ENCODE data around the gene TRMT61A.

Gene TRMT61A

GRCh38 chr14:103529383-103530365, 678 bp downstream of the TRMT61A start:
- DNase-seq (ENCODE audit: low read depth) = no peak
- peak overlapping the region; percentile 82 for H3K4me3 ChIP-seq (ENCODE audit: low read depth, low read length)
- TF ChIP-seq CTCF (IDR thresholded peaks at IDR 0.05; ENCODE audit: low read depth, low read length, missing control alignments) = no peak

GRCh38 chr14:103530390-103530789, 1.4 kb downstream of the TRMT61A start:
- peak overlapping the region; percentile 82; the same call in 1 of the 2 replicates for H3K4me3 ChIP-seq (ENCODE audit: low read depth, low read length)
- DNase-seq (ENCODE audit: low read depth) = no peak
- TF ChIP-seq CTCF (IDR thresholded peaks at IDR 0.05; ENCODE audit: low read depth, low read length, missing control alignments) = no peak

GRCh38 chr14:103530831-103531230, 1.8 kb downstream of the TRMT61A start:
- no peak for DNase-seq (ENCODE audit: low read depth)
- no peak overlapping the region for H3K4me3 ChIP-seq (ENCODE audit: low read depth, low read length)
- TF ChIP-seq CTCF (IDR thresholded peaks at IDR 0.05; ENCODE audit: low read depth, low read length, missing control alignments) = no peak

GRCh38 chr14:103531421-103532215, 2.6 kb downstream of the TRMT61A start:
- no peak for DNase-seq (ENCODE audit: low read depth)
- no peak overlapping the region for H3K4me3 ChIP-seq (ENCODE audit: low read depth, low read length)
- no peak for TF ChIP-seq CTCF (IDR thresholded peaks at IDR 0.05; ENCODE audit: low read depth, low read length, missing control alignments)

- no peak for TF ChIP-seq CTCF (IDR thresholded peaks at IDR 0.05; ENCODE audit: low read depth, low read length, missing control alignments)
- no peak overlapping the region for H3K4me3 ChIP-seq (ENCODE audit: low read depth, low read length)
- DNase-seq (ENCODE audit: low read depth) = no peak
Measured at GRCh38 chr14:103532216-103533136, 3.5 kb downstream of the TRMT61A start.

All from GM12864 (cell line).